GM06990 (cell line): Measurements from ENCODE around the gene PLAU.

Experiments
- DNase-seq: peaks from one replicate; pipeline ENCODE4 v3.0.0-alpha.2; 2011; ENCODE audit not compliant: insufficient read length; ENCODE audit errors: extremely low read depth
- H3K27me3 ChIP-seq: replicated peaks from 2 replicates; pipeline ENCODE4 v1.6.0; 2011; ENCODE audit warnings: low read length; ENCODE audit not compliant: control insufficient read depth, insufficient read depth
- H3K36me3 ChIP-seq: 2 replicates; pipeline ENCODE4 v1.5.1; 2011; ENCODE audit warnings: low read length; ENCODE audit not compliant: control insufficient read depth, insufficient read depth
- H3K4me3 ChIP-seq: replicated peaks from 2 replicates; pipeline ENCODE4 v1.5.1; 2011; ENCODE audit warnings: low read depth, mild to moderate bottlenecking, control low read depth, low read length
- CTCF ChIP-seq: IDR thresholded peaks from 2 replicates; pipeline ENCODE4 v1.5.1; 2011; ENCODE audit warnings: low read length, control low read depth, mild to moderate bottlenecking, inconsistent platforms; ENCODE audit not compliant: insufficient read depth, poor library complexity, severe bottlenecking

Gene PLAU

DNA sequence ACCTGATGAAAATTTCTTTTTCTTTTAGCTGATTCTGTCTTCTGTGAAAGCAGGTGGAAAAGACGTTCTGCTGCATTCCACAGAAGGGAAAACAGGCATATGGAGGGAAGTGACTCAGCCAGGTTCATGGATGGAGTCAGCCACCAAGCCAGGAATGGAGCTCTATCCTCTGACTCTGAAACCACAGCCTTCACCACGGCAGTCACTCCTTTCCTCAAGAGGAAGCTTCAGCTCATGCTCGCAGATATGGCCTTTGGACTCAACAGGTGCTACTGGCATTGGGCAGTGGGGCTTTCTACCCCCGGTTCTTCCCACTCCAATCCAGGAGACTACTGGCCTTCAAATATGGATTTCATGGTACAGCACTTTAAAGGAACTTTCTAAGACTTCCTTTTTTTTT is 11.5 kb upstream of the PLAU start:
- Histone ChIP-seq H3K36me3 (no peaks in the 10 kb centered on the region), H3K4me3 (no peak overlapping the region), H3K27me3 (no peaks in the 10 kb centered on the region)
- TF ChIP-seq CTCF: no peak
- no peak for DNase-seq

DNA sequence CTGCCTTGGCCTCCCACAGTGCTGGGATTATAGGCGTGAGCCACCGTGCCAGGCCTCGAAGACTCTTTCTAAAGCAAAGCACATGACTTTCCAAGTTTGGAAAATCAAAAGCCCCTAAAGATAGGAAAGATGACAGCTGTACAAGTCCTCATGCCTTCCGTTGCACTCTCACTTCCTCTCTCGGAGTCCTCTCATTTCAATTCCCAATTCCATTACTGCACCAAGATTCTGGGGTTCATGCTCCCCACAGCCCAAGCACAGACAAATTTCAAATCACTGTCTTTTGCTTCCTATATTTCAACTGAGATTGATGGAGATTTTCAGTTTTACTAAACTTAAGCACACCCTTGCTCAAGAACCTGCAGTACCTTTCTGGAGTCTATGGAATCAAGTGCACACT is 10.9 kb upstream of the PLAU start:
- no peaks in the 10 kb centered on the region for H3K36me3 ChIP-seq
- H3K4me3 ChIP-seq: no peak overlapping the region
- DNase-seq: no peak
- H3K27me3 ChIP-seq: no peaks in the 10 kb centered on the region
- no peak for TF ChIP-seq CTCF

GRCh38 chr10:73901261-73901660 is 9.7 kb upstream of the PLAU start:
- H3K36me3 ChIP-seq: no peaks in the 10 kb centered on the region
- H3K4me3 ChIP-seq: no peak overlapping the region
- DNase-seq: no peak
- TF ChIP-seq CTCF: no peak
- no peaks in the 10 kb centered on the region for H3K27me3 ChIP-seq

DNA sequence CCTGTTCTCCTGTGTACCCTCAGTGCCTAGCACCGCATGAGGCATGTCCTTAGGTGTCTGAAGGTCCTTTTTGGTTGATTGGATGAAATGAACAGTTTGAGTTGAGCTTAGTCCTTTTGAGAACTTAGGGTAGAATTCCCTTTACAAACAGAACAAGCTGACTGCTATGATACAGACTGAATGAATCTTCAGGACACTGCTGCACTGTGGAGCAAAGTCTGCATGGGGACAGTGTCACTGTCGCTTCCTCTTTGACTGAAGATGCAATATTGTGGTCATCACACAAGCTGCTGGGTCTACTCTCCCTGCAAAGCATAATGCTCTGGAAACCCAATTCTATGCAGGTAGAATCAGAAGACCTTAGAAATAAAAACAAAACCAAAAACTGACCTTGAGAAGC is 8.6 kb upstream of the PLAU start:
- Histone ChIP-seq H3K36me3 (no peaks in the 10 kb centered on the region), H3K27me3 (no peaks in the 10 kb centered on the region), H3K4me3 (no peak overlapping the region)
- TF ChIP-seq CTCF: no peak
- no peak for DNase-seq

GRCh38 chr10:73905256-73906020 is 5.5 kb upstream of the PLAU start:
- H3K36me3 ChIP-seq: no peaks in the 10 kb centered on the region
- H3K4me3 ChIP-seq: no peak overlapping the region
- DNase-seq: no peak
- no peak for TF ChIP-seq CTCF
- no peaks in the 10 kb centered on the region; the same call in 1 of the 2 replicates for H3K27me3 ChIP-seq
